AG04449 (cell line): ENCODE results near the gene TP53I13.
A peak's percentile ranks its signal among the peaks of the same experiment; 100 is the strongest.

Source experiments
- CTCF ChIA-PET: fragments of 350-600 bp; formaldehyde crosslinking; extraction: SDS; loops from one replicate; lab custom pipeline; 2021; ENCODE audit warnings: antibody characterized with exemption; lab: Yijun Ruan, JAX
- POLR2A ChIA-PET: fragments of 400-600, 350-600 bp; formaldehyde crosslinking; extraction: SDS; loops from one replicate; lab custom pipeline; 2020; ENCODE audit warnings: antibody characterized with exemption, inconsistent platforms; lab: Yijun Ruan, JAX
- DNase-seq: peaks from one replicate; pipeline ENCODE4 v3.0.0-alpha.2; 2010; ENCODE audit warnings: low read depth, low spot score
- H3K4me3 ChIP-seq: 2 replicates; pipeline ENCODE4 v1.5.1; 2011; ENCODE audit warnings: low read depth, mild to moderate bottlenecking, control low read depth, low read length
- TF ChIP-seq, protein P1 (sequence below): IDR thresholded peaks from one replicate; pipeline ENCODE4 v1.5.1; 2011; ENCODE audit warnings: mild to moderate bottlenecking, moderate library complexity, low read length, control low read depth, inconsistent platforms; ENCODE audit not compliant: insufficient read depth; ENCODE audit errors: missing control alignments

Gene TP53I13

DNA sequence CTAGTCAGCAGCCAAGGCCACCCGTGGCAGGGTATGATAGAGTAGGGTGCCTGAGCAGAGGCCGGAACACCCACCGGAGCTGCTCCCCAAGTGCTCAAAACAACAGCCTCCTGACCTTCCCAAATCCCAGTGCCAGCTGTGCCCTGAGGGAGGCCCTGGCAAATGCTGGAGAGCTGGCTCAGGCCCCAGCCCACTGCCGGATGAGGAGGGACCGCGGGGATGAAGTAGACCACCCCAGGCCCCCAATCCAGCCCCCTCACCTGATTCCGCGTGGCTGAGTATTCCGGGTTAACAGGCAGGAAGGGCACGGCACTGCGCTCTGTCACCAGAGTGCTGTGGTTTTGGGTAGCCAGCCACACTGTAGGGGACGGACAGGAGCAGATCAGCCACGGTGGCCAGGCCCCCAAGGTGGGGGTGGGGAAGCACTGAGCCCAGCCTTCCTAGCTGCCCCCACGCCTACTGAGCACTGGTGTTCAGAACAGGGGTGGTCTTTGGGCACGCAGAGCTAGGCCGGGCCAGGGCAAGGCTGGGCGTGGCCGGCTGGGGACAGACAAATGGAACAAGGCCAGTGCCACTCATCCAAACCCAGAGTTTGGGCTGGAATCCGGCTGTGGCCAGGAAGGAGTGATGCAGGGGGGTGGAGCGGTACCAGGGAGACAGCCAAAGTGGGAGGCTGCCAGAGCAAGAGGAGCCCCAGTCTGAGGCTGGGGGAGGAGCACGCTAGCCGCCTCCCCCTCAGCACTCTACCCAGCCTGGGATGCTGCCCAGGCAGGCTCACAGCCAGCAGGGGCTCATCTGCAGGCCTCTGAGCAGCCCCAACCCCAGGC is 9.1 kb downstream of the TP53I13 start:
- no peak for DNase-seq
- CTCF ChIA-PET, result interaction anchor here (0.8 to 20.8 kb wide), 13 partner anchors 3 to 517 kb away, joined by 3 to 222 read pairs (median 43); partner anchors contain the start of genes ABHD15, ANKRD13B, CORO6 and GIT1
- POLR2A ChIA-PET, result interaction anchor here (0.5 kb wide), 1 partner anchor 403 kb away, joined by 3 read pairs; no protein-coding TSS in a partner anchor
- TF ChIP-seq, protein P1, sequence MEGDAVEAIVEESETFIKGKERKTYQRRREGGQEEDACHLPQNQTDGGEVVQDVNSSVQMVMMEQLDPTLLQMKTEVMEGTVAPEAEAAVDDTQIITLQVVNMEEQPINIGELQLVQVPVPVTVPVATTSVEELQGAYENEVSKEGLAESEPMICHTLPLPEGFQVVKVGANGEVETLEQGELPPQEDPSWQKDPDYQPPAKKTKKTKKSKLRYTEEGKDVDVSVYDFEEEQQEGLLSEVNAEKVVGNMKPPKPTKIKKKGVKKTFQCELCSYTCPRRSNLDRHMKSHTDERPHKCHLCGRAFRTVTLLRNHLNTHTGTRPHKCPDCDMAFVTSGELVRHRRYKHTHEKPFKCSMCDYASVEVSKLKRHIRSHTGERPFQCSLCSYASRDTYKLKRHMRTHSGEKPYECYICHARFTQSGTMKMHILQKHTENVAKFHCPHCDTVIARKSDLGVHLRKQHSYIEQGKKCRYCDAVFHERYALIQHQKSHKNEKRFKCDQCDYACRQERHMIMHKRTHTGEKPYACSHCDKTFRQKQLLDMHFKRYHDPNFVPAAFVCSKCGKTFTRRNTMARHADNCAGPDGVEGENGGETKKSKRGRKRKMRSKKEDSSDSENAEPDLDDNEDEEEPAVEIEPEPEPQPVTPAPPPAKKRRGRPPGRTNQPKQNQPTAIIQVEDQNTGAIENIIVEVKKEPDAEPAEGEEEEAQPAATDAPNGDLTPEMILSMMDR, result no peak
- H3K4me3 ChIP-seq, result no peak overlapping the region

DNA sequence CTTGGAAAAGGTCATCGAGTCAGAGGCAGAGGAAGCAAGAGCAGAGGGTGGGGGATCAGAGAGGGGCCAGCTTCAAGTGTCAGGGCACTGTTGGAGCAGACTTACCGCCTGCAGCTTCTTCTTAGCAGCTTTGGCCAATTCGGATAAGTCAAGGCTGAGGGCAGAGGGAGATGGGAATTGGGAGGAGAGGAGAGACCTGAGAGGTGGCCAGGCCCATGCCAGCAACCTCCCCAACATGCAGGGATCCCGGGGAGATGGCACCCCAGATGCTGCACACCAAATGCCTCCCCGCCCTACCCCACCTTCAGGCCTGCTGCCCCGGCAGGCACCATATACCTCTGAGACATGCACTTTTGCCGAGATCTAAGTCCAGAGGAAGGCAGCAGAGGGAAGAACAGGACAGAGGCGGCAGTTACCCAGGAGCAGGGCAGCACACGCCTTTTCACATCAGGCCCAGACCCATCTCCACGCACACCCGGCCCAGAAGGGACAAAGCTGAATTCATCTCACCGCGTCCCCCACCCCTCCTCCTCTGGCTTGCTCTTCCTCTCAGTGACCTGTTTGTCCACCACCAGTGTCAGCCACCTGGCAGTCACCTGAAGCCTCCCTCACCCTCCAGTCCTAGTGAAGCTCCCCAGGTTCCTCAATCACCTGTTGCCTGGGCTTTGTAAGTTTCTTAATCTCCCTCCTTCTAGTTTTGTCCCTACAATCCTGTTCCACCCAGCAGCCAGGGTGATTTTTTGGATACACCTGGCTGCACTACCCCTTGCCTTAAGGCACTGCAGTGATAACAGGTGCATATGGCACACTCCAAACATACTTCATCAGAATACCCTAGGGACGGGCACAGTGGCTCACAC is 10.4 kb downstream of the TP53I13 start:
- no peak for DNase-seq
- TF ChIP-seq, protein P1, result no peak
- H3K4me3 ChIP-seq, result no peak overlapping the region
- CTCF ChIA-PET, result interaction anchor here (0.9 to 20.8 kb wide), 15 partner anchors 8 to 515 kb away, joined by 3 to 222 read pairs (median 23); partner anchors contain the start of genes ABHD15, ANKRD13B, GIT1 and SSH2
- POLR2A ChIA-PET, result no interaction called here

DNA sequence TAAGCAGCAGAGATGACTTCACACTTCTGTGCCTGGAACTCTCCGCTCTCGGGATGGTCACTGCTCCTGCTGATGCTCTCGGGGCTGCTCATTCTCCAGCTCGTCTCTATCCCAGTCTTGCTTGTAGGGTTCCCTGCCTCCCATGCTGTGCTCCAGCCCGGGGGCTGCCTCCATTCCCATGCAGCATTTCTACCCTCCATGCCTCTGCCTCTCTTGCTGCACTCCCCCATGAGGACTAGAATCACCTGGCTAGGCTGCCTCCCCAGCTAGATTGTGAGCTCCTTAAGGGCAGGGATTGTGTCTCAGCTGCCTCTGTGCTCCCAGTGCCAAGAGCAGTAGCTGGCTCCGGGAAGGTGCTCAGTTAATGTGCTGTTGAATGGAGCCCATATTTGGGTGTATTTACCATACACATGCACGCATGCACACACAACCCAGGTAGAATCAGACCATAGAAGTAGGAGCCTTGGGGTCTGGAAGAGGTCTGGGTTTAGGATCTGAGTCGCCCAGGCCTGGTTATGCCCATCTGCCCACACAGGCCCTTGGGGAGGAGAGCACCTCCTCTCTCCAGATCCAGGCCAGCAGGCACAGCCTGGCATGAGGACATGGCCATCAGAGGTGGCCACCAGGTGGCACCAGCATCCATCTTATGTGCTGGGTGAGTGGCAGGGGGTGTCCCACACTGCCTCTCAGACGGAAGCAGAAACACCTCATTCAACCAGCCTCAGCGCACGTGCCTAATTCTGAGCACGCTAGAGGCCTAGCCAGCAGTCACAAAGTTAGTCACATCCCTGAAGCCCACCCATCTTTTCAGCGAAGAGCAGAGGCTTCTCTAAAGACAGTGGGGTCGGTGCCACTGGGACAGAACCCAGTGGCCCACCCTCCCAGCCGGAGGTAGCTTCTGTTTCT is 11.6 kb downstream of the TP53I13 start:
- CTCF ChIA-PET, result interaction anchor here (0.8 to 20.8 kb wide), 22 partner anchors 8 to 524 kb away, joined by 3 to 222 read pairs (median 6); partner anchors contain the start of genes ABHD15, ANKRD13B, CORO6 and GIT1
- TF ChIP-seq, protein P1, result peak; percentile 95
- no peak overlapping the region for H3K4me3 ChIP-seq
- DNase-seq, result no peak
- POLR2A ChIA-PET, result interaction anchor here (1.5 kb wide), 1 partner anchor 11 kb away, joined by 4 read pairs; the partner anchor contains the start of gene TP53I13

DNA sequence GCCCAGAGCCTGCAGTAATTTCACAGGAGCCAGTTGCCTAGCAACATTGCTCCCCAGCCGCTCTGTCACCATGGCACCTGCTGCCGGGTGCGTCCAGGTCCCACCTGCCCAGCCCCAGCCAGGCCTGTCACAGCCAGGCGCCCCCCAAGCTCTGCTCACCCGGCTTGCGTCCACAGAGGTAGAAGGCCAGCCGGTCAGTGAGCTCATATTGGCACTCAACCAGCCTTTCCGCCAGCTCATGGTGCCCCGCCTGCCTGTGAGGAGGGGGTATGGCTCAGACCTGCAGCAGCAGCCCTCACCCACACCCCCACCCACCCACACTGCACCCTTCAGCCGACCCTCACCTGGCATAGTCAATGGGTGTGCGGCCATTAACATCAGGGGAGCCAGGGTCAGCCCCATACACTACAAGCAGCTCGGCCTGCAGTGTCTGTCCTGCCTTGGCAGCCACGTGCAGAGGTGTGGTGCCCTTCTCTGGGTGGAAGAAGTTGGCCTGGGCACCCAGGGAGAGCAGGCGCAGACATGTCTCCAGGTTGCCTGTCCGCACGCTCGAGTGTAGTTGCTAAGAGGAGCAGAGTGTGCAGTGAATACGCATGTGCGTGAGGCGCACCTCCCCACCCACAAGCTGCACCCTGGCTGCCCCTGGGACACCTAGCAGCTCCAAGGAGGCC is 13.2 kb downstream of the TP53I13 start:
- CTCF ChIA-PET, result interaction anchor here (0.8 to 20.8 kb wide), 16 partner anchors 7 to 522 kb away, joined by 3 to 210 read pairs (median 8); partner anchors contain the start of genes ABHD15, ANKRD13B, CORO6 and GIT1
- no peak overlapping the region for H3K4me3 ChIP-seq
- TF ChIP-seq, protein P1, result no peak
- no peak for DNase-seq
- POLR2A ChIA-PET, result no interaction called here

DNA sequence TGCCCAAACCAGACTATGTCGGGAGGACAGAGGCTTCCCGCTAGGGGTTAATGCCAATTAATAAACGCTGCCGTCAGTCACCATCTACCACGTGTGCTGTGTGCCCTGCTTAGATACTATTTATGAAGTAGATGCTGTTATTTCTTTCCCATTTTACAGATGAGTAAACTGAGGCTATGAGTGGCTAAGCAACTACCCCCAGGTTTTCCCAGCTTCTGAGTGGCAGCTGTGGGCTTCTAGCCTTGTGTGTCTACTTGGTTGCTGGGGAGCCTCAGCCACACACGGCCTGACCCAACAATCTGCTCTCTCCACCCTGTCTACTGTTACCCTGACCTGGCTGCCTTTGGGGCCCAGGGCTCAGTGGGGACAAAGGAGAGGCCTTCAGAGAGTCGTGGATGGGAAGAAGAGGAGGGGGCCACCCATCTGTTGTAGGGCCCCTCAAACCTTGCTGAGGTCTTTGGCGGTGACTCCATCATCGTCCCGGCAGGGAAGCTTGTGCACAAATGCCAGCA is 13.8 kb downstream of the TP53I13 start:
- no peak overlapping the region for H3K4me3 ChIP-seq
- POLR2A ChIA-PET, result no interaction called here
- no peak for DNase-seq
- TF ChIP-seq, protein P1, result no peak
- CTCF ChIA-PET, result interaction anchor here (0.8 to 20.8 kb wide), 9 partner anchors 10 to 512 kb away, joined by 3 to 210 read pairs (median 43); partner anchors contain the start of genes ABHD15, ANKRD13B, SSH2 and TP53I13
